Panc1 (cell line): ENCODE results near the gene FIG4. TPM values are rescaled to one million over a fixed set of nuclear protein-coding genes. Genes with fewer than 3 reads are reported as not detected.
A peak's percentile ranks its signal among the peaks of the same experiment; 100 is the strongest.

ENCODE experiments used
- ATAC-seq: fragments of 200-7000 bp; cut with Tn5 transposase; 2 replicates; pipeline ENCODE4 v1.9.1; 2020; ENCODE audit warnings: mild to moderate bottlenecking, moderate library complexity
- BruUV-seq: library from RNA; stranded (reverse); fragments of 400-500 nt; replicated peaks from 2 replicates; lab custom pipeline; 2021; lab: Mats Ljungman, UMichigan
- CTCF ChIA-PET: fragments of 300-600 bp; sonication (Branson Sonifier 250); formaldehyde crosslinking; loops from one replicate; lab custom pipeline; 2022; ENCODE audit warnings: antibody characterized with exemption; lab: Charles Lee
- POLR2A ChIA-PET: fragments of 300-600 bp; sonication (Branson Sonifier 250); formaldehyde crosslinking; loops from one replicate; lab custom pipeline; 2022; ENCODE audit warnings: antibody characterized with exemption; lab: Charles Lee
- DNase-seq: peaks from one replicate; pipeline ENCODE4 v3.0.0-alpha.2; 2010; ENCODE audit warnings: low read depth, low spot score
- H3K27ac ChIP-seq: 2 replicates; pipeline ENCODE4 v1.5.1; 2011; ENCODE audit warnings: mild to moderate bottlenecking, low read length, inconsistent platforms
- H3K27me3 ChIP-seq: fragments of 200-500 bp; sonication (Bioruptor generic); 2 replicates; pipeline ENCODE4 v1.6.0; 2014; ENCODE audit warnings: low read length, inconsistent platforms; ENCODE audit not compliant: control insufficient read depth, insufficient read depth
- H3K36me3 ChIP-seq: fragments of 200-500 bp; sonication (Bioruptor generic); 2 replicates; pipeline ENCODE4 v1.5.1; 2014; ENCODE audit warnings: inconsistent platforms, mild to moderate bottlenecking, low read length, moderate library complexity; ENCODE audit not compliant: control insufficient read depth, insufficient read depth
- H3K4me1 ChIP-seq: 2 replicates; pipeline ENCODE4 v1.5.1; 2011; ENCODE audit warnings: inconsistent platforms, mild to moderate bottlenecking, low read length, moderate library complexity; ENCODE audit not compliant: control insufficient read depth, insufficient read depth
- H3K4me3 ChIP-seq, 2 experiments: 2 replicates each; pipeline ENCODE4 v1.5.1; 2011 to 2012; ENCODE audit warnings: low read depth in 2 of 2, low read length in 2 of 2, mild to moderate bottlenecking in 2 of 2, inconsistent platforms in 1 of 2, moderate library complexity in 1 of 2
- H3K9me3 ChIP-seq: fragments of 200-500 bp; sonication (Bioruptor generic); 2 replicates; pipeline ENCODE4 v1.5.1; 2014; ENCODE audit warnings: low read depth, mild to moderate bottlenecking, inconsistent platforms, low read length, moderate library complexity; ENCODE audit not compliant: control insufficient read depth, insufficient read depth
- POLR2AphosphoS5 ChIP-seq: IDR thresholded peaks from 2 replicates; pipeline ENCODE4 v1.6.1; 2012; ENCODE audit warnings: mild to moderate bottlenecking, low read depth, low read length, moderate library complexity
- REST ChIP-seq, 2 experiments: IDR thresholded peaks; 2 replicates each; pipeline ENCODE4 v1.6.1; 2011 to 2012; ENCODE audit warnings: low read depth in 2 of 2, control low read depth in 1 of 2, low read length in 1 of 2, mild to moderate bottlenecking in 1 of 2, moderate library complexity in 1 of 2; ENCODE audit not compliant: insufficient read depth in 1 of 2
- SIN3A ChIP-seq: IDR thresholded peaks from 2 replicates; pipeline ENCODE4 v1.6.1; 2012; ENCODE audit warnings: low read depth, mild to moderate bottlenecking, low read length, moderate library complexity, borderline replicate concordance; ENCODE audit not compliant: insufficient read depth
- TCF7L2 ChIP-seq: IDR thresholded peaks from 2 replicates; pipeline ENCODE4 v1.6.1; 2011; ENCODE audit warnings: mild to moderate bottlenecking, low read depth, low read length, inconsistent platforms
- in situ Hi-C: cut with HindIII; loops from 2 replicates; pipeline ENCODE4 v1.10.0; 2016; ENCODE audit warnings: low sequenced_read_pairs, low pct_unique_long_range_greater_than_20kb
- intact Hi-C: fragments of 100-400 bp; cut with micrococcal nuclease; formaldehyde crosslinking; loops from one replicate; pipeline ENCODE4 v1.10.0; 2022; ENCODE audit not compliant: unreplicated experiment
- total RNA-seq: library from RNA; stranded (reverse); gene quantifications from one replicate; pipeline ENCODE4 v1.2.1, GENCODE V29; 2021; ENCODE audit not compliant: unreplicated experiment
- TF ChIP-seq, protein P1 (sequence below): fragments of 450-650 bp; IDR thresholded peaks from 2 replicates; pipeline ENCODE4 v1.5.1; 2017; ENCODE audit warnings: mild to moderate bottlenecking

FIG4 gene
- total RNA-seq, 1 experiment from 2014 or later, result 19.0 TPM

GRCh38 chr6:109686566-109687265, 4.4 kb upstream of the FIG4 start:
- Histone ChIP-seq H3K27me3 (peaks cover 15% of the 10 kb centered on the region), H3K9me3 (no peaks in the 10 kb centered on the region), H3K4me3 (no peak overlapping the region), H3K27ac (no peak overlapping the region), H3K4me1 (peaks cover 5% of the 10 kb centered on the region; the same call in 1 of the 2 replicates), H3K36me3 (no peaks in the 10 kb centered on the region; the same call in 1 of the 2 replicates)
- DNase-seq (no peak), ATAC-seq (no peak)
- CTCF ChIA-PET, result interaction anchor here (0.6 to 1.0 kb wide), 2 partner anchors 18 to 353 kb away, joined by 3 read pairs; no protein-coding TSS in a partner anchor
- in situ Hi-C loops (no loop called here), intact Hi-C loops (no loop called here)
- POLR2A ChIA-PET, result no interaction called here
- TF ChIP-seq POLR2AphosphoS5, result no peak
- no peak for TF ChIP-seq SIN3A
- TF ChIP-seq, protein P1, sequence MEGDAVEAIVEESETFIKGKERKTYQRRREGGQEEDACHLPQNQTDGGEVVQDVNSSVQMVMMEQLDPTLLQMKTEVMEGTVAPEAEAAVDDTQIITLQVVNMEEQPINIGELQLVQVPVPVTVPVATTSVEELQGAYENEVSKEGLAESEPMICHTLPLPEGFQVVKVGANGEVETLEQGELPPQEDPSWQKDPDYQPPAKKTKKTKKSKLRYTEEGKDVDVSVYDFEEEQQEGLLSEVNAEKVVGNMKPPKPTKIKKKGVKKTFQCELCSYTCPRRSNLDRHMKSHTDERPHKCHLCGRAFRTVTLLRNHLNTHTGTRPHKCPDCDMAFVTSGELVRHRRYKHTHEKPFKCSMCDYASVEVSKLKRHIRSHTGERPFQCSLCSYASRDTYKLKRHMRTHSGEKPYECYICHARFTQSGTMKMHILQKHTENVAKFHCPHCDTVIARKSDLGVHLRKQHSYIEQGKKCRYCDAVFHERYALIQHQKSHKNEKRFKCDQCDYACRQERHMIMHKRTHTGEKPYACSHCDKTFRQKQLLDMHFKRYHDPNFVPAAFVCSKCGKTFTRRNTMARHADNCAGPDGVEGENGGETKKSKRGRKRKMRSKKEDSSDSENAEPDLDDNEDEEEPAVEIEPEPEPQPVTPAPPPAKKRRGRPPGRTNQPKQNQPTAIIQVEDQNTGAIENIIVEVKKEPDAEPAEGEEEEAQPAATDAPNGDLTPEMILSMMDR, result no peak
- TF ChIP-seq REST (IDR thresholded peaks at IDR 0.05; ENCODE audit: insufficient read depth in 1 of 2, low read depth in 2 of 2, low read length in 1 of 2), result no peak
- no peak for TF ChIP-seq TCF7L2
- no TSS peak for BruUV-seq

GRCh38 chr6:109687271-109687761, 3.8 kb upstream of the FIG4 start:
- POLR2A ChIA-PET, result no interaction called here
- DNase-seq (peak; percentile 30), ATAC-seq (no peak)
- no peak overlapping the region for H3K27ac ChIP-seq
- intact Hi-C loops (no loop called here), in situ Hi-C loops (no loop called here)
- peaks cover 15% of the 10 kb centered on the region for H3K27me3 ChIP-seq
- CTCF ChIA-PET, result interaction anchor here (0.6 to 1.0 kb wide), 2 partner anchors 18 to 352 kb away, joined by 3 read pairs; no protein-coding TSS in a partner anchor
- H3K36me3 ChIP-seq, result no peaks in the 10 kb centered on the region; the same call in 1 of the 2 replicates
- H3K4me1 ChIP-seq, result peaks cover 11% of the 10 kb centered on the region; the same call in 1 of the 2 replicates
- H3K9me3 ChIP-seq, result no peaks in the 10 kb centered on the region
- TF ChIP-seq, protein P1, result no peak
- BruUV-seq, result no TSS peak
- no peak overlapping the region for H3K4me3 ChIP-seq
